Osteoblast (primary cell): ENCODE measurements around the gene PCDHB8. TPM values are rescaled to one million over a fixed set of nuclear protein-coding genes. Genes with fewer than 3 reads are reported as not detected.
"Not testable (repeated sequence)": the region's sequence is repeated elsewhere in the genome, so short reads cannot be mapped to it uniquely, and the experiment has no call there.

Experiments
- DNase-seq: peaks from one replicate; pipeline ENCODE4 v3.0.0; 2011; ENCODE audit warnings: low spot score, mixed read lengths; ENCODE audit not compliant: insufficient read length; ENCODE audit errors: missing footprints
- H2AFZ ChIP-seq: 2 replicates; pipeline ENCODE4 v1.6.0; 2011; ENCODE audit warnings: mild to moderate bottlenecking, low read length
- H3K27ac ChIP-seq: 2 replicates; pipeline ENCODE4 v1.5.1; 2011; ENCODE audit warnings: mild to moderate bottlenecking, low read depth, low read length, moderate library complexity
- H3K27me3 ChIP-seq: 2 replicates; pipeline ENCODE4 v1.6.0; 2012; ENCODE audit warnings: mild to moderate bottlenecking, control low read depth, inconsistent platforms, low read length, moderate library complexity; ENCODE audit not compliant: insufficient read depth
- H3K36me3 ChIP-seq: 2 replicates; pipeline ENCODE4 v1.5.1; 2011; ENCODE audit warnings: mild to moderate bottlenecking, low read length, control low read depth, moderate library complexity; ENCODE audit not compliant: insufficient read depth
- H3K4me1 ChIP-seq: 2 replicates; pipeline ENCODE4 v1.5.1; 2011; ENCODE audit warnings: mild to moderate bottlenecking, low read length, control low read depth, moderate library complexity; ENCODE audit not compliant: insufficient read depth
- H3K4me2 ChIP-seq: 2 replicates; pipeline ENCODE4 v1.6.0; 2011; ENCODE audit warnings: mild to moderate bottlenecking, low read length; ENCODE audit not compliant: insufficient read depth
- H3K4me3 ChIP-seq: fragments of 200-600 bp; sonication (generic); 3 replicates; pipeline ENCODE4 v1.5.1; 2012; ENCODE audit warnings: mild to moderate bottlenecking, low read length, inconsistent platforms; ENCODE audit not compliant: insufficient read depth
- H3K79me2 ChIP-seq: 2 replicates; pipeline ENCODE4 v1.6.0; 2012; ENCODE audit warnings: mild to moderate bottlenecking, low read length, control low read depth, inconsistent platforms; ENCODE audit not compliant: insufficient read depth
- H3K9me3 ChIP-seq: 2 replicates; pipeline ENCODE4 v1.5.1; 2011; ENCODE audit warnings: low read depth, low read length, control low read depth
- H4K20me1 ChIP-seq: 2 replicates; pipeline ENCODE4 v1.6.0; 2012; ENCODE audit warnings: mild to moderate bottlenecking, low read length, control low read depth; ENCODE audit not compliant: insufficient read depth
- total RNA-seq: library from RNA; depleted of rRNA; stranded (reverse); fragments of >200 nt; gene quantifications from 2 replicates; pipeline ENCODE4 v1.2.3, GENCODE V29; 2012
- TF ChIP-seq, protein P1 (sequence below): IDR thresholded peaks from 2 replicates; pipeline ENCODE4 v1.5.1; 2011; ENCODE audit warnings: mild to moderate bottlenecking, low read depth, low read length, moderate library complexity; ENCODE audit errors: extremely low read depth

The PCDHB8 gene
- total RNA-seq, 1 donor: 0.36 TPM

- DNase-seq: peak; percentile 80
- Histone ChIP-seq H3K27ac (no peak overlapping the region), H3K79me2 (no peaks in the 10 kb centered on the region), H3K36me3 (no peaks in the 10 kb centered on the region), H3K27me3 (no peaks in the 10 kb centered on the region), H3K4me1 (no peaks in the 10 kb centered on the region), H3K4me2 (no peak overlapping the region), H3K9me3 (no peaks in the 10 kb centered on the region), H4K20me1 (no peaks in the 10 kb centered on the region), H2AFZ (no peak overlapping the region), H3K4me3 (no peak overlapping the region)
- TF ChIP-seq, protein P1, sequence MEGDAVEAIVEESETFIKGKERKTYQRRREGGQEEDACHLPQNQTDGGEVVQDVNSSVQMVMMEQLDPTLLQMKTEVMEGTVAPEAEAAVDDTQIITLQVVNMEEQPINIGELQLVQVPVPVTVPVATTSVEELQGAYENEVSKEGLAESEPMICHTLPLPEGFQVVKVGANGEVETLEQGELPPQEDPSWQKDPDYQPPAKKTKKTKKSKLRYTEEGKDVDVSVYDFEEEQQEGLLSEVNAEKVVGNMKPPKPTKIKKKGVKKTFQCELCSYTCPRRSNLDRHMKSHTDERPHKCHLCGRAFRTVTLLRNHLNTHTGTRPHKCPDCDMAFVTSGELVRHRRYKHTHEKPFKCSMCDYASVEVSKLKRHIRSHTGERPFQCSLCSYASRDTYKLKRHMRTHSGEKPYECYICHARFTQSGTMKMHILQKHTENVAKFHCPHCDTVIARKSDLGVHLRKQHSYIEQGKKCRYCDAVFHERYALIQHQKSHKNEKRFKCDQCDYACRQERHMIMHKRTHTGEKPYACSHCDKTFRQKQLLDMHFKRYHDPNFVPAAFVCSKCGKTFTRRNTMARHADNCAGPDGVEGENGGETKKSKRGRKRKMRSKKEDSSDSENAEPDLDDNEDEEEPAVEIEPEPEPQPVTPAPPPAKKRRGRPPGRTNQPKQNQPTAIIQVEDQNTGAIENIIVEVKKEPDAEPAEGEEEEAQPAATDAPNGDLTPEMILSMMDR: peak; percentile 5
Measured at GRCh38 chr5:141155540-141156374, 21.8 kb upstream of the PCDHB8 start.

- H3K27ac ChIP-seq, H3K27me3 ChIP-seq, H2AFZ ChIP-seq, H3K9me3 ChIP-seq, H3K36me3 ChIP-seq, DNase-seq, H3K4me2 ChIP-seq, H3K4me3 ChIP-seq, H3K79me2 ChIP-seq, H4K20me1 ChIP-seq, H3K4me1 ChIP-seq: not testable (repeated sequence)
Measured at GRCh38 chr5:141157356-141157755, 20.2 kb upstream of the PCDHB8 start.

DNA sequence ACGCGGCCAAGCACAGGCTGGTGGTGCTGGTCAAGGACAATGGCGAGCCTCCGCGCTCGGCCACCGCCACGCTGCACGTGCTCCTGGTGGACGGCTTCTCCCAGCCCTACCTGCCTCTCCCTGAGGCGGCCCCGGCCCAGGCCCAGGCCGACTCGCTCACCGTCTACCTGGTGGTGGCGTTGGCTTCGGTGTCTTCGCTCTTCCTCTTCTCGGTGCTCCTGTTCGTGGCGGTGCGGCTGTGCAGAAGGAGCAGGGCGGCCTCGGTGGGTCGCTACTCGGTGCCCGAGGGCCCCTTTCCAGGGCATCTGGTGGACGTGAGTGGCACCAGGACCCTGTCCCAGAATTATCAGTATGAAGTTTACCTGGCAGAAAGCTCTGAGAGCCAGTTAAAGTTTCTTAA, 19.7 kb upstream of the PCDHB8 start:
- not testable (repeated sequence) for H3K9me3 ChIP-seq, H3K79me2 ChIP-seq, DNase-seq, H2AFZ ChIP-seq, H3K27ac ChIP-seq, H3K4me2 ChIP-seq, H3K4me3 ChIP-seq, H3K36me3 ChIP-seq, H4K20me1 ChIP-seq, H3K27me3 ChIP-seq, H3K4me1 ChIP-seq

DNA sequence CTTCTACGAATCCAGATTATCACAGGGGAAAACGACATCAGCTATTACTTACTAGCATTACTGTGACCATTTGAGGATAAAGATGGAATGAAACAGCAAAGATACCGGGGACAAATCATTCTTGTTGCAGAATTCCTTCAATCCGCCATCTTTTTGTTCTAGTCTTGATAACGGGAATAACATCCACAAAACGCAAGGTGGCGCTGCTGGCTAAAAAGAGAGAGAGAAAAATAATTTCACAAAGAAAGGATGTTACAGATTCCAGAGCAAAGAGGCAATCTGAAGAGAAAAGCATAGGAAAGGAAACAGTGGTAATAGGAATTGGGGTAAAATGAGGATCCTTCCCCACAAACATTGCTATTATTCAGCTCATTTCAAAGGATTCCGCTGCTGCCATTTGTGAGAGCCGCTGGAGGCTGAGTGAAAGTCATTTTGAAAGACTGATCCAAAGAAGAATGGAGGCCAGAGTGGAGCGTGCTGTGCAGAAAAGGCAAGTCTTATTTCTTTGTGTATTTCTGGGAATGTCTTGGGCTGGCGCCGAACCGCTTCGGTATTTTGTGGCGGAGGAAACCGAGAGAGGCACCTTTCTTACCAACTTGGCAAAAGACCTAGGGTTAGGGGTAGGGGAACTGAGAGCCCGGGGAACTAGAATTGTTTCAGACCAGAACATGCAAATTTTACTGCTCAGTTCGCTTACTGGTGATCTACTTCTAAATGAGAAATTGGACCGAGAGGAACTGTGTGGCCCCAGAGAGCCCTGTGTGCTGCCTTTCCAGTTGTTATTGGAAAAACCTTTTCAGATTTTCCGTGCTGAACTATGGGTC, 5.0 kb upstream of the PCDHB8 start, which contains the start of gene PCDHB7:
TSS of gene PCDHB7 (plus strand) at position 264 of the 824 bp plus-strand sequence. CDS start at position 456, 192 bp downstream.
- no peak within 1 kb of the TSS for H3K27ac ChIP-seq
- peak; percentile 71 for DNase-seq
- H3K27me3 ChIP-seq: no peaks in the 10 kb centered on the region
- TF ChIP-seq, protein P1: peak; percentile 61
- no peaks in the 10 kb centered on the region for H3K4me1 ChIP-seq
- H4K20me1 ChIP-seq: no peaks in the 10 kb centered on the region
- H3K4me2 ChIP-seq: peak within 1 kb of the TSS; percentile 37
- H3K79me2 ChIP-seq: no peaks in the 10 kb centered on the region
- peak within 1 kb of the TSS; percentile 39 for H2AFZ ChIP-seq
- no peaks in the 10 kb centered on the region for H3K36me3 ChIP-seq
- H3K9me3 ChIP-seq: no peaks in the 10 kb centered on the region
- peak within 1 kb of the TSS; percentile 11 for H3K4me3 ChIP-seq

DNA sequence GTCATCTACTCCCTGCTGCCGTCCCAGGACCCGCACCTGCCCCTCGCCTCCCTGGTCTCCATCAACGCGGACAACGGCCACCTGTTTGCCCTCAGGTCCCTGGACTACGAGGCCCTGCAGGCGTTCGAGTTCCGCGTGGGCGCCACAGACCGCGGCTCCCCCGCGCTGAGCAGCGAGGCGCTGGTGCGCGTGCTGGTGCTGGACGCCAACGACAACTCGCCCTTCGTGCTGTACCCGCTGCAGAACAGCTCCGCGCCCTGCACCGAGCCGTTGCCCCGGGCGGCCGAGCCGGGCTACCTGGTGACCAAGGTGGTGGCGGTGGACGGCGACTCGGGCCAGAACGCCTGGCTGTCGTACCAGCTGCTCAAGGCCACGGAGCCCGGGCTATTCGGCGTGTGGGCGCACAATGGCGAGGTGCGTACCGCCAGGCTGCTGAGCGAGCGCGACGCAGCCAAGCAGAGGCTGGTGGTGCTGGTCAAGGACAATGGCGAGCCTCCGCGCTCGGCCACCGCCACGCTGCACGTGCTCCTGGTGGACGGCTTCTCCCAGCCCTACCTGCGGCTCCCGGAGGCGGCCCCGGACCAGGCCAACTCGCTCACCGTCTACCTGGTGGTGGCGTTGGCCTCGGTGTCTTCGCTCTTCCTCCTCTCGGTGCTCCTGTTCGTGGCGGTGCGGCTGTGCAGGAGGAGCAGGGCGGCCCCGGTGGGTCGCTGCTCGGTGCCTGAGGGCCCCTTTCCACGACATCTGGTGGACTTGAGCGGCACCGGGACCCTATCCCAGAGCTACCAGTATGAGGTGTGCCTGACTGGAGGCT, 3.1 kb upstream of the PCDHB8 start:
- not testable (repeated sequence) for DNase-seq, H2AFZ ChIP-seq, H3K27ac ChIP-seq, H3K4me2 ChIP-seq, H4K20me1 ChIP-seq, H3K9me3 ChIP-seq, H3K36me3 ChIP-seq, H3K79me2 ChIP-seq, H3K4me3 ChIP-seq, H3K4me1 ChIP-seq, H3K27me3 ChIP-seq
